Amniotic stem cell (primary cell): ENCODE results near the gene LAMB4.

Source experiments
- DNase-seq: peaks from one replicate; lab custom pipeline; 2025; lab: John Stamatoyannopoulos, UW

LAMB4 gene

DNA sequence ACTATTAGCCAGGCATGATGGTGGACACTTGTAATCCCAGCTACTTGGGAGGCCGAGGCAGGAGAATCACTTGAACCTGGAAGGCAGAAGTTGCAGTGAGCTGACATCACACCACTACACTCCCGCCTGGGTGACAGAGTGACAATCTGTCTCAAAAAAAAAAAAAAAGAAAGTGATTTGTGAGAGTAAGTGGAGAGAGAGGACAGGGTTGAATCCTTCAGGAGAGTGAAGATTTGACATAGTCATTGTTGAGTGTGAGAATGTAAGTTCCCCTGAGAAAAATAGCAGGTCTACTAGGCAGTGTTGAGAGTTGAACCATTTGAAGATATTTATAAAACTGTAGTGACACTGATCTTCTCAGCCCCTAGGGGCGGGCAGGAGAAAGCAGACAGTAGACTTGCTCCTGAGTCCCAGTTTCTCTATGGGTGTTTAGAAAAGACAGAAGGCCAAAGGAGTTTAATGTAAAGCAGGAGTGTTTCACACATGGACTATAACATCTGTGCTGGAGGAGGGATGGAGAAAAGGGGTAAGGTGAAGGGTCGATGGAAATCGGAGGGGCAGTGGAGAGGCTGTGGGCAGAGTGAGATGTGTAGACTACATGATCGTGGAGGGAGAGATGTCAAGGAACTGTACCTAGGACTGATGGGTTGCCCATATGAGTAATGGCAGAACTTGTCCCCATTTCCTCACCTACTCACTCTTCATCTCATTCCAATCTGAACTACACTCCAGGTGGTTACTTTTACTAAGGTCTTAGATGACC lies 13.7 kb upstream of the LAMB4 start:
- no peak for DNase-seq

DNA sequence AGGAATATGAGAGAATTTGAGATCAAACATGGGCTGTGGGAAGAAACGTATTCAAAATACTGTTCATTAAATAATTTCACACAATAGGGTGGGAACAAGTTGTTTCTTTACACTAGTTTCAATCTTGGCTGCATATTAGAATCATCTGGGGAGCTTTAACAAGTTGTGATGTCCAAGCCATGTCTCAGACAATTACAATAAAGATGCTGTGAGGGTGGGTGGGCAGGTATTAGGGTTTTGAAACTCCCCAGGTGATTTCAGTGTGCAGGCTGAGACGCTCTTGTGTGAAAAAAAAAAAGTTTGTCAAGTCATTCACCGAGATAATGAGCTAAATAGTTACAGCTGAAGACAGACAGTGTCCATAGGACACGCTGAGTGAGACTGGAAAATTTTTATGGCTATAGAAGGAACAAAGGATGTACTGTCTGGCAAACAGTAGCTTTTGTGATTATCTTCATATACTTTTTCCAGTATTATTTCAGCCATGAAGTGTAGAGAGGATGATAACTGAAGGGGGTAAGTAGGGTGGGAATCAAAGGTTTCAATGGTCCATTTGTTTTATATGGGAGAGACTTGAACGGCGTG lies 12.6 kb upstream of the LAMB4 start:
- DNase-seq, result no peak

DNA sequence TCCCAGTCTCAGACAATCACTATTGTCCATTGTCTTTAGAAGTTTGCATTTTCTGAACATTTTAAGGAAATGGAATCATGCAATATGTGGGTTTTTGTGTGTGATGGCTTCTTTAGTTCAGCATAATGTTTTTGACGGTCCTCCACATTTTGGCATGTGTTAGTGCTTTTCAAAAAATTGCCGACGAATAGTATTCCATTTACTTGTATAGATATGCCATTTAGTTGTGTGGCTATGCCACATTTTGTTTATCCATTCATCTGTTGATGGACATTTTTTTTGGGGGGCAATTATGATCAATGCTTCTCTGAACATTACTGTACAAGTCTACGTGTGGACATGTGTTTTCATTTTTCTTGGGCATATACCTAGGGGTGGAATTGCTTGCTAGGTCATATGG lies 12.0 kb upstream of the LAMB4 start:
- DNase-seq, result no peak

DNA sequence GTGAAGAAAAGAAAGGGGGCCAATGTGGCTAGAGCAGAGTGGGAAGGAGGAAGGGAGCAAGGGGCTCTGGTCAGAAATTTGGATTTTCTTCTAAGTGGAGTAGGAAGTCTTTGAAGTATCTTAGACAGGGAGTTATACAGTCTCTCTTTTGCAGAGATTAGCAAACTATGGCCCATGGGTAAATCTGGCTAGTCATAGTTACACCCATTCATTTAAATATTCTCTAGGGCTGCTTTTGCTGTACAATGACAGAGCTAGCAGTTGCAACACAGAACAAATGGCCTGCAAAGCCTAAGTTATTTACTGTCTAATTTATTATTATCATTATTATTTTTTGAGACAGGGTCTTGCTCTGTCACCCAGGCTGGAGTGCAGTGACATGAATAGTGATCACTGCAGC lies 10.5 kb upstream of the LAMB4 start:
- no peak for DNase-seq

DNA sequence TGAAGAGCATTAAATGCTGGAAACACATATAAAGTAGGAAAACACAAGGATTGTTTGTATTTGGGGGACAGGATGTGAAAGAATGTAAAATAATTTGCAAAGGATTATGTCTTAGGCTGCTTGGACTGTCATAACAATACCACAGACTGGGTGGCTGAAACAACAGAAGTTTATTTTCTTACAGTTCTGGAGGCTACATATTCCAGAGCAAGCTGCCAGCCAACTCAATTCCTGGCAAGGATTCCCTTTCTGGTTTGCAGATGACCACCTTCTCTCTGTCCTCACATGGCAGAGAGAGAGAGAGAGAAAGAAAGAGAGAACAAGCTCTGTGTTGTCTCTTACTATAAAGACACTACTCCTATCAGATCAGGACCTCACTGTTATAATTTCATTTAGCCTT lies 8.8 kb upstream of the LAMB4 start:
- no peak for DNase-seq

DNA sequence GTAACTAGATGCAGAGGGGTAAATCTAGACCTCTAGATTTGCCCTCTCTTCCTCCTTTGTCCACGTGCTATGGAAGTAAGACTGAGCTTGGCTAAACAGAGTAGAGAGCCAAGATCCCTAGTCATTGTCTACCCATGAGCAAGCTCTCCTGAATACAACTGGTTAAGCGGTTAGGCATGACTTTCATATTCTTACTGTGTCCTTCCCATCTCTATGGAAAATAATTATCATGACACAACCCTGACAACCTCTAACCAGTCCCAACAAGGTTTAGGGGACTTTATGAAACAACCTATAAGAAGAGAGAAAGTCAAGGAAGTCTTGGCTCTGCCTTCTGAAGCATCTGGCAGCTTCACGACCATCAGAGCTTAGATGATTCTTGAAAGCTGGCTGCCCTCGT lies 7.8 kb upstream of the LAMB4 start:
- DNase-seq, result no peak

DNA sequence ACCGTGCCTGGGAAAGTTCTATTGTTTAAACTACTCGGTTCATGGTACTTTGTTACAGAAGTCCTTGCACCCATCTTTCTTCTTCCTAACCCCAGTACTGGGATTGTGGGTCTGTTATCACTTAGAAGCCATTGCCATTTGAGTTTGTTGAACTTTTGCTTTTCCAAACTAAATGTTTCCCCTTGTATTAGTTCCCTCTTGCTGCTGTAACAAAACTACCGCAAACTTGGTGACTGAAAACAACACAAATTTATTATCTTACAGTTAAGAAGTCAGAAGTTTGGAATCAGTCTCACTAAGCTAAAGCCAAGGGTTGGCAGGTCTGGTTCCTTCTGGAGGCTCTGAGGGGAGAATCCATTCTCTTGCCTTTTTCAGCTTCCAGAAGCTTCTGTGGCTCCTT lies 6.9 kb upstream of the LAMB4 start:
- no peak for DNase-seq

DNA sequence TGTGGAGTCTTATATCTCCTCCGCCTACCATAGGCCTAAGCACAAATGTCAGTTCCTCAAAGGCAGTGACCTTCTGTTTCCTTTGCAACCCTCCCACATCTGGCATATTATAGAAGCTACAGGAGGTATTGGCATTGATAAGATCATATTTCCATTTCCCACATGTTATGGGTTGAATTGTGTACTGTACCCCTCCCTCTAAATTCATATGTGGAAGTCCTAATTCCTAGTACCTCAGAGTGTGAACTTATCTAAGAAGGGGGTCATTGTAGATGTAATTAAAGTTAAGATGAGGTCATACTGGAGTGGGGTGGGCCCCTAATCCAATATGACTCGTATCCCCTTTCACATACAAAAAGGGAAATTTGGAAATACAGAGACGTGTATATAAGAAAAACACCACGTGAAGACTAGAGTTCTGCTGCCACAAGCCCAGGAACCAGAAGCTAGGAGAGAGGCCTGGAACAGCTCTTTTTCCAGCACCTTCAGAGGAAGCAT lies 6.1 kb upstream of the LAMB4 start:
- DNase-seq, result no peak

DNA sequence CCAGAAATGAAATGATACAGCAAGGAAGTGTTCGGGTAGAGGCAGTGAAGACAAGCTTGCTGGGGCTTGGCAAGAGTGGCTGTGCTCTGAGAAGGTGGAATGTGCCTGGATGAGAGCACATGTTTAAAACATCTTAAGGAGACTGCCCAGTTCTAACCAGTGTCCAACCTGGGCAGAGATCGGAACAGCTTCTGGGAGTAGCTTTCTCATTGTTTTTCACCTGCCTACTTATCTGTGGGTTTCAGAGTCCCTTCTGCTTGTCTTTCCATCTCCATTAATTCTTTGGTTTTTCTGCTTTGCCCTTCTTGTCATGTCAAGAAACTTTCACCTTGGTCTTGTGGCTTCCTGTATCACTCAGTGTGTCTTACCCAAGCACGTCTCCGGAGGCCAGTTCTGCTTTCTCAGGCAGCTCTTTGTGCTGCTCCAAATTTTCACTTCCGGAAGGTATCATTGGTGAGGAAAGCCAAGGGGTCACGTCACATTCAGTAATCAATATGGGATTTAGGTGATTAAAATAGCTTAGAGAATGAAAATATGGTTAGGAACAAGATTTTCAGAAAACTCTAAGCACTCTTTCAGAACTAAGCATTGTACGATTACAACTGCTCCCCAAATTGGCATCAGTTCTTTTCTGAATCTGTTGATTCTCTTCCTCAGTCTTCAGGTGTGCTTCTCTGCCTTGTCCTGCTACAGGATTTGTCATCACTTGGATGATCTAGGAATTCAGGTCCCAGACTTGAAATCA lies 5.5 kb upstream of the LAMB4 start:
- no peak for DNase-seq

DNA sequence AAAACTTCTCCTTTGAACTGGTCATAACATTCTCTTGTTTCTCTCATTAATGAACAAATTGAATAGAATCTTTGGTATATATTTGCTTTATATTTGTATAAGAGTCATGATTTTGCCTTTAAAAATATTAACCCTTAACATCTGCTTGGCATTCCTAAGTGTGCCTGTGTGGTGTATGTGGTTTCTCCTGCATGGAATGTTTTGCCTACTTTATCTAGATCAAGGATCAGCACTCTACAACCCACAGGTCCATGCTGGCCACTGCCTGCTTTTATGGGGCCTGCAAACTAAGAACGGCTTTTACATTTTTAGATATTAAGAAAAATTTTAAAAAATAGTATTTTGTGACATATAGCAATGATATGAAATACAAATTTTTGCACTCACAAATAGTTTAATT lies 4.3 kb upstream of the LAMB4 start:
- DNase-seq, result no peak

DNA sequence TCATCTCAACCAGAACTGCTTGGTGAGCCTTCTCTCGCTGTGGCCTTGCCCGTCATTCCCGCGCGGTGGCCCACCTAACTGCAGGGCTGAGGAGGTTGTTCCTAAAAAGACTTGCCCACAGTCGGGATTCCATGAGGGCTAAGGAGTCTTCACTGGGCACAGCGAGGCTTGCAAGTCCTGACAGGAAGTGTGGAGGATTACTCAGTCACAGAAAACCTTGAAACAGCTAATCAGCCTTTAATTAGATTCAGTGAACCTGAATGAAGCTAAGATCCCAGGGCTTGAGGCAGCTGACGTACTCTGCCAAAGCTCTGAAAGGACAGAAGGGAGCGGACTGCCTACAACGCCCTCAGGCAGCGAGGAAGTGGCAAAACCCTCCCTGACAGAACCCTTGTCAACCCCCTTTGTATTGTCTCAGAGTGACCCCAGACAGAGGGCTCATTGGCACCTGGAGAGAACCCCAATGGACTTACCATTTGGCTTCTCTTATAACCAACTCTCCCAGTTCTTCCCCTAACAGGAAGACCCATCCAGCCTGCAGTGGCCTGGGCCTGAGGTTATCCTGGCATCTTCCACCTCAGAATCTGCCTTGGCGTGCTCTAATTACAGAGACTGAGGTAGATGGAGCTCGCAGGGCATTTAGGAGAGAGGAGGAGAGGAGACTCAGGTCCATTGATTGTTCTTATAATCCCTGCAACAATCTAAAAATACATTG lies 2.5 kb upstream of the LAMB4 start:
- no peak for DNase-seq

DNA sequence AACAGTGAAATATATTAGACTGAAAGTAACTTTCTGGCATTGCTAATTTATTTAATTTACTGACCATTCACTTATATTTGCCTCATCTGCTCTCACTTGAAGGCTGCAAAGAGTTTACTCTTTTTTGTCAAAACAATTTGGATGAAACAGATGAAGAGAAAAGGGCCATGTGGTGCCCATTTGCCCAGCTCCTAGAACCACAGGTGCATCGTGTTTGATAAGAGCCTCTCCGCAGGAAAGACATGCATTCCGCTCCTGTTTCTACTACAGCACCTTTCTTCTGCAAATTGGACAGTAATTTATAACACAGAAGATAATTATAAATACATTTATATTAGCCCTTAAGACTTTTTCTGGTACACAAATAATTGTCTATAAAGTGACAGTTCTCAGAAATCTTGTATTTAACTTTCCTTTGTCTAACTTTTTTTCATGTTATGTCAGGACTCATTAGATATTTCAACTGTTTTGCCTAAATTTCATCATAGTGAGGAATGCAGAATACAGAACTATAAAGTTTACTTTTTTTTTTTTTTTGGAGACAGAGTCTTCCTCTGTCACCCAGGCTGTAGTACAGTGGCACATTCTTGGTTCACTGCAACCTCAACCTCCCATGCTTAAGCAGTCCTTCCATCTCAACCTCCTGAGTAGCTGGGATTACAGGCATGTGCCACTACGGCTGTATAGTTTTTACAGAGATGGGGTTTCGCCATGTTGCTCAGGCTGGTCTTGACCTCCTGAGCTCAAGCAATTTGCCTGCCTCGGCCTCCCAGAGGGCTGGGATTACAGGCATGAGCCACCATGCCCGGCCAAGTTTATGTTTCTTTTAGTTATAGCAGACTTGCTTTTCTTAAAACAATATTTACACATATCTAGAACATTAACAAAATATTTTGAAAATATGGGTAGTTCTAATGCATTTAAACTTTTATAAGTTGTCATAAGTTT lies 869 bp downstream of the LAMB4 start:
- DNase-seq, result no peak

DNA sequence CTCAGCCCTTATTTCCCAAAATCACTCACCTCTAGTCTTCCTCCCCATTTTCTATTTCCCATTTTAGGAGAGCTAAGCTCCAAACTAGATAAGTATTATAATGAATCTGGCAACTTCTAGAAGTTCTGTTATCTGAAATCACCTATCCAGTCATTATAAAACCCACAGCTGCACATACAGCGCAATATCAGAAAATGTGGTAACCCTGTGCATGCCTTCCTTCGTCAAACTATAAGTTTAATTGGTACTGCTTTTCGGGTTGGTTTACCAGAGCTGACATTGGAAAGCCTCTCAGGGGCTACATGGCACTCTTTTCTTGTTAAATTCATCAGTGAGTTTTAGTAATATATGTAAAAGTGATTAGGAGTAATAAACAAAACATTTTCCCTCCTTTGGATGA lies 1.6 kb downstream of the LAMB4 start:
- no peak for DNase-seq

DNA sequence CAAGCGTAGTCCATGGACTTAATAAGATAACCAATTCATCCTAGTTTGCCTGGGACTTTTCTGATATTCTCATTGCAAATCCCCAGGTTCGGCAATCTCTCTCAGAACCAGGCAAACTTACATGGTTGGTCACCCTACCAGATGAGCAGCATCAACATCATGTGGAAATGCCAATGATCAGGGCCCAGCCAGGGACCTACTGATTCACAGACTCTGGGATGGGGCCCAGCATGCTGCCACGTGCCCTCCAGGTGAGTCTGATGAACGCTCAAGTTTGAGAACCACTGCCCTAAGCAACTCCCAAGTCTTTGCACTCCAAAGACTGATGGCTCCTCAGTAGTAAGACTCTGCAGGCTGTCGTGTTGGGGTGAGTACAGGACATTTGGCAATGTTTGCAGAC lies 2.7 kb downstream of the LAMB4 start:
- DNase-seq, result no peak

DNA sequence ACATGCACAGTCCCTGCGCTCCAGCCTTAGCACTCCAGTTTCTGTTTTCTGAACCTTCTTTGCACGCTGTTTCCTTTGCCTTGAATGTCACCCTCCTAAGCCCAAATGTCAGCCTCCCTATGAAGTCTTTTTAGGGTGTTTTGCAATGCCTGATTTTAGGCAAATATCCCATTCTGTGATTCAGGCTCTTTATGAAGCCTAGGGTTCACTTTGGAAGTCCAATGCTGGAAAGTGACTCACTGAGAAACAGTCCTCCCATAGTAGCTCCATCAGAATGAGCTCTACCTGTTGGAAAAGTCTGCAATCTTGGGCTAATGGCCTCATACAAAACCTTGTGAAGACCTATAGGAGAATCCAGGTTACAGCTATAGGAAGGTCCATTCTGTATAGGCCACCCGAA lies 5.3 kb downstream of the LAMB4 start:
- DNase-seq, result no peak

DNA sequence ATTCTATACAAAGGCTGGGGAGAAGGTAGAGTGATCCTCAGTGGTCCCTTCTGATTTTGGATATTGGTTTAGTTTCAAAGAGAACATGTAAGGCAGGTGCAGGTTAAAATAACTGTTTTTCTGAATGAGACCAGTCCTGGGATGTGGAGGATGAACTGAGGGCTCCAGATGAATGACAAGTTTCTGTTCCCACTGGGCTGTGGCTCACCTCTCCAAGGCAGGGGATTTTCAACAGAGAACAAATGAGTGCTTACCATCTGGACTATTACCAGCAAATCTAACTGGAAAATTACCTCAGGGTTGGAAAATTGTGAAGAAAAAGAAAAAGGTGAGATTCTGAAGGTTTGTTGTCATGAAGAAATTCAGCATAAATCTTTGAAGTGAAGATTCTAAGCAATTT lies 8.0 kb downstream of the LAMB4 start:
- DNase-seq, result no peak

DNA sequence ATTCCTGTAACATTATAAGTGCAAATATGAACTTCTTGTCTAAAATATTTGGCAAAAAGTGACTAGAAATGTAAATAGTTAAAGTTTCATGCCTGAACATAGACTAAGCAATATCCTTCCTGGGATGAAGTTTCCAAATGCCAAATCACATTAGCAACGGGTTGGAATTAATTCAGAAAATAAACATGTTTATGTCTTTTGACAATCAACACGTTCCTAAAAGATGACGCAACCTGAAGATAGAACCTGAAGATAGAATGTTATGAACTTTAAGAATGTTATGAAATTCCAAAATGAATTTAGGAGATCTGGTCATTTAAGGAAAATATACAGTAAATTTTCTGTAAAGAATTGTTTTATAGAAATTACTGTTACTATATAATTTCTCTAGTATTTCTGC lies 9.2 kb downstream of the LAMB4 start:
- no peak for DNase-seq

DNA sequence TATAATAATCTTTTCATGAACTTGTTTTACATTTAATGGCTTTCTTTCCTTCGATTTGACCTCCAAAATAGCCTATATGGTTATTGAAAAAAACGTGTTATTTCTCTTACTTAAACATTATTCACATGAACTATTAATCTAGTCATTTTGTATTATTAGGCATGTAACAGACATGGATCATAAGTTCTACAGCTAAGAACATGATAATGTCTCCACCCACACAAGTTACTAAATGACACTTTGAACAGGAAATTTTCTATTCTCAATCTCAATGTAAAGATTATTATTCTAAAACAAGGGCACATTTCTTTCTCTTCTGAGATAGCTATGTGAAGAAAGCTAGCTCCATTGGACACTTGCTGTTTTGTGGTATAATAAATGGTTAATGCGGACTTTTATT lies 10.0 kb downstream of the LAMB4 start:
- no peak for DNase-seq

DNA sequence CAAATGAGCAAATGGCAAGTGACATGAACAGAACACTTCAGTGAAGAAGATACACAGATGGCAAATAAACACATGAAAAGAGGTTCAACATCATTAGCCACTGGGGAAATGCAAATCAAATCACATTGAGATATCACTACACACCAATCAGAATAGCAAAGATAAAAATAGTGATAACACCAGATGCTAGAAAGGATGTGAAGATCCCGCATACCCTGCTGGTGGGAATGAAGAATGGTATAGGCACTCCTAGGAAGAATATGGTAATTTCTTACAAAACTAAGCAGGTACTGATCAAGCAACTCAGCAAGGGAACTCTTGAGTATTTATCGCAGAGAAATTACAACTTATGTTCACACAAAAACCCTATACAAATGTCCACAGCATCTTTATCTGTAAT lies 11.2 kb downstream of the LAMB4 start:
- no peak for DNase-seq

DNA sequence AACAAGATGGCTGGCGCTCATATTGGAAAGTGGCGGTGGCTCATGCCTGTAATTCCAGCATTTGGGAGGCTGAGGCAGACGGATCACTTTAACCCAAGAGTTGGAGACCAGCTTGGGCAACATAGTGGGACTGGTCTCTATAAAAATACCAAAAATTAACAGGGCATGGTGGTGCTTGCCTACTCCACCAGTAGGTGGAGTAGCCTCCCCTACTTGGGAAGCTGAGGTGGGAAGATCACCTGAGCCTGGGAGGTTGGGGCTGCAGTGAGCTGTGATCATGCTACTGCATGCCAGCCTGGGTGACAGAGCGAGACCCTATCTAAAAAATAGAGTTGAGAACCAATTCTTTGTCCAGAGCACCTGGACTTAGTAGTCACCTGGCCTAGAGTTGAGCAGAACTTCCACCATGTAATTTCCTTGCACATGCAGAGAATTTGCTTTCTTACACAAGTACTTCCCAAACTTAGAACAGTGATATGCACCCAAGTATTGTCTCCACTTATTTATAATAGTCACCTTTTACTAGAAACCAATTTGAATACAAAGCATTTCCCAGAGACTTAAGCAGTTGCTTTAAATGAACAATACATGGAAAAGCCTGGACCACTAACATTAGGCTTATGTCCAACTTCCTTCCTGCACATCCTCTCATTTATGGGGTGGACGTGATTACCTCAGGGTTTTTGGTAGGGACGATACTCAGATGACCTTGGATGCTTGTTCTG lies 15.9 kb downstream of the LAMB4 start:
- DNase-seq, result no peak

DNA sequence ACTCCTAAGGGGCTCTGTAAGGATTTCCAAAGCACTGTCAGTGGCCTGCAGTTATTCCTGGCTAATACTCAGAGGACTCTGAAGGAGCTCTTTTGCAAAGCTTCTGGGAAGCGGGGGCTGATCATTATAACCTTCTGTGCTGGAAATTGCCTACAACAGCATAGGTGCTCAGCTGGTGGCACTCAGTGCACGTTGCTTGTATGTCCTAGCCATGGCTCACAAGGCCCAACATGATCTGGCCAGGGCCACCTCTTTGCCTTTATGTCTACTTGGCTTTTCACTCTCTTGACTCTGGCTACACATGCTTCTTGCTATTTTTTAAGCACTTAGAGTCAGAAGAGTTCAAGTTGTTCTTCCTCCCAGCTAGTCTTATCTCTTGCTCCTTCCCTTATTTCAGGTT lies 17.5 kb downstream of the LAMB4 start:
- no peak for DNase-seq
